AG10803 (cell line): ENCODE data around the gene SLC25A6.
A peak's percentile ranks its signal among the peaks of the same experiment; 100 is the strongest.

Experiments
- DNase-seq: peaks from one replicate; pipeline ENCODE4 v3.0.0; 2010; ENCODE audit warnings: low read depth
- H3K4me3 ChIP-seq: 2 replicates; pipeline ENCODE4 v1.5.1; 2011; ENCODE audit warnings: mild to moderate bottlenecking, low read length, control low read depth
- CTCF ChIP-seq: conservative IDR thresholded peaks from 2 replicates; pipeline ENCODE4 v1.5.1; 2011; ENCODE audit warnings: mild to moderate bottlenecking, low read length, control low read depth, inconsistent platforms

The SLC25A6 gene

DNA sequence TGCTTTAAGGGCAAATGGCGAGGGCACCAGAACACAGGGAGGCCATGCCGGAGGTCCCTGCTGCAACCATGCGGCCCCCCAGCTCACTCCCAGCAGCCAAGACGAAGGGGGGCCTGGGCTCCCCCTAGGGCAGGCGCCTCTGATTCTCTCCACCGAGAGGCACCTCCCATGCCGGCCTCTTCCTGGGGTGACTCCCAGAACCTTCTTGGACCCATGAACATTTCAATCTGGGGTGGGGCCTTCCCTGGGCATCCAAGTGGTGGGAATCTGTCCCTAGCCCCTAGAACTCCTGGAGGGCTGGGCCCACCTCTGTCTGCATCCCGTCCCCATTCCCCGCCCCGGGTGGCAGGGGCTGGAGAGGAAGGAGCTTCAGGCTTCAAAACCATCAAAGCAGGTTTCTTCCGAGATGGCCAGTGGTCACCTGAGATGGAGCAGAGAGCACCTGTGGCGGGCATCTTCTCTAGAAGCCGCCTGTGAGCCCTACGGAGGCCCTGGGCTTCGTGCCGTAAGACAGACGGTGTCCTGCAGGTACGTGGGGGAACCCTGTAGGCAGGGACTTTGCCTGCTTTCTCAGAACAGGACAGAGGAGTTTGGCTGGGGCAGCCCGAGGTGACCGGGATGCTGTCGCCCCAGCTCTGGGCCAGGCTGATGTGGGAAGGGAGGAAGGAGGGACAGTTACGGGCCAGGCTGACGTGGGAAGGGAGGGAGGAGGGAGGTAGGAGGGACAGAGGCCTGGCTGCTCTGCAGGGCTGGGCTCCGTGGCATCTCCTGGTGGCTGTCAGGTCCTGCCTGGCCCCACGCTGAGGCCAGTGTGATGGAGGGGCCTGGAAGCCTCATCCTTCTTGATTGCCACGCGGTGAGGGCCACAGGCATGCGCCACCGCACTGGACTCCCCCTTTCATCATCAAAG lies 6.8 kb upstream of the SLC25A6 start:
- H3K4me3 ChIP-seq: no peak overlapping the region
- no peak for TF ChIP-seq CTCF
- DNase-seq: no peak

GRCh38 chrX:1397441-1398270 lies 5.7 kb upstream of the SLC25A6 start:
- H3K4me3 ChIP-seq: no peak overlapping the region
- DNase-seq: no peak
- no peak for TF ChIP-seq CTCF

- TF ChIP-seq CTCF: no peak
- DNase-seq: no peak
- no peak overlapping the region for H3K4me3 ChIP-seq
Observed at GRCh38 chrX:1397001-1397400, 5.1 kb upstream of the SLC25A6 start.

DNA sequence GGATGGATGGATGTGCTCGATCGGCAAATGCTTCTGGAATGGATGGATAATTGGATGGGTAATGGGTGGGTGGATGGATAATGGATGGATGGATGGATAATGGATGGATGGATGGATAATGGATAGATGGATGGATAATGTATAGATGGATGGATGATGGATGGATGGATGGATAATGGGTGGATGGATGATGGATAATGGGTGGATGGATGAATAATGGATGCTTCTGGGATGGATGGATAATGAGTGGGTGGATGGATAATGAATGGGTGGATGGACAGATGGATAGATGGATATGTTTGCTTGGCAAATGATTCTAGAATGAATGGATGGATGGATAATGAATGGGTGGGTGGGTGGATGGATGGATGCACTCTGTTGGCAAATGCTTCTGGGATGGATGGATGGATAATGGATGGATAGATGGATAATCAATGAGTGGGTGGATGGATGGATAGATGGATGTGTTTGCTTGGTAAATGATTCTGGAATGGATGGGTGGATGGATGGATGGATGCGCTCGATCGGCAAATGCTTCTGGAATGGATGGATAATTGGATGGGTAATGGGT lies 3.8 kb upstream of the SLC25A6 start:
- no peak overlapping the region for H3K4me3 ChIP-seq
- DNase-seq: no peak
- no peak for TF ChIP-seq CTCF

- no peak for TF ChIP-seq CTCF
- peak overlapping the region; percentile 85 for H3K4me3 ChIP-seq
- DNase-seq: peak; percentile 33
Observed at GRCh38 chrX:1394731-1395501, 3.0 kb upstream of the SLC25A6 start.

DNA sequence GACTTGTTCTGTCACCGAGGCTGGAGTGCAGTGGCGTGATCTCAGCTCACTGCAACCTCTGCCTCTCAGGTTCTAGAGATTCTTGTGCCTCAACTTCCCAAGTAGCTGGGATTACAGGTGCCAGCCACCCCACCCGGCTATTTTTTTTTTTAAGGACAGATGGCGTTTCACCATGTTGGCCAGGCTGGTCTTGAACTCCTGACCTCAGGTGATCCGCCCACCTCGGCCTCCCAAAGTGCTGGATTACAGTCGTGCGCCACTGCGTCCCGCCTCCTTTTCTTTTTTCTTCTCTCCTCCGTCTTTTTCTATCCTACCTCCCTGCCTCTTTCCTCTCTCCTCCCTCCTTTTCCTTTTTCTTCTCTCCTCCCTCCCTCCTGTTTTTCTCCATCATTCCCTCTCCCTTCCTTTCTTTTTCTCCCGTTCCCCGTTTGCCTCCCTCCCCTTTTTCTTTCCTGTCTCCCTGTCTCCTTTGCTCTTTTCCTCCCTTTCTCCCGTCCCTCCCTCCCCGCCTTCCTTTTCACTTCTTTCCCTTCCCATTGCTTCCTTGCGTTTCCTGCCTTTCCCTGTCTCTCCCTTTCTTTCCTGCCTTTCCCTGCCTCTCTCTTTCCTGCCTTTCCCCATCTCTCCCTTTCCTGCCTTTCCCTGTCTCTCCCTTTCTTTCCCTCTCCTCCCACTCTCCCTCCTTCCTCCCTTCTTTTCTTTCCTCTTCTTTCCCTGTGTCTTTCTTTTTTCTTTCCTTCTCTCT lies 2.1 kb upstream of the SLC25A6 start:
- H3K4me3 ChIP-seq: peak overlapping the region; percentile 85
- DNase-seq: no peak
- no peak for TF ChIP-seq CTCF
